Myocyte (in vitro differentiated cells): ENCODE results near the gene MAGOHB. TPM values are rescaled to one million over a fixed set of nuclear protein-coding genes. Genes with fewer than 3 reads are reported as not detected.

Experiments used
- DNase-seq: peaks from one replicate; pipeline ENCODE4 v3.0.0-alpha.2; 2012; ENCODE audit warnings: low read depth
- total RNA-seq: library from RNA; depleted of rRNA; stranded (reverse); fragments of >200 nt; gene quantifications from 2 replicates; pipeline ENCODE4 v1.2.3, GENCODE V29; 2014

MAGOHB gene
- total RNA-seq, 1 donor from 2014 or later, result 19.4 TPM

GRCh38 chr12:10557329-10557728 is 56.1 kb downstream of the MAGOHB start:
- DNase-seq, result no peak

GRCh38 chr12:10554756-10555481 is 58.5 kb downstream of the MAGOHB start:
- no peak for DNase-seq

GRCh38 chr12:10554228-10554755 is 59.1 kb downstream of the MAGOHB start:
- no peak for DNase-seq

Other genes starting within 250 kb of the MAGOHB start
- 0.21 TPM in 1 of 2 replicates, not detected in the other for gene KLRK1, start 223.6 kb downstream of the MAGOHB start, total RNA-seq
- gene KLRC4, start 203.9 kb downstream of the MAGOHB start, total RNA-seq, result not detected in 2 replicates
- not detected in 2 replicates for gene KLRC3, start 193.0 kb downstream of the MAGOHB start, total RNA-seq
- gene KLRC2, start 177.6 kb downstream of the MAGOHB start, total RNA-seq, result 0.40 TPM in 1 of 2 replicates, not detected in the other
- not detected in 2 replicates for gene KLRC1, start 160.2 kb downstream of the MAGOHB start, total RNA-seq
- 0.62 and 0.83 TPM in 2 replicates for gene EIF2S3B, start 107.7 kb downstream of the MAGOHB start, total RNA-seq
- gene STYK1, start 60.4 kb upstream of the MAGOHB start, total RNA-seq, result 3.7 and 3.8 TPM in 2 replicates
- gene YBX3, start 109.7 kb upstream of the MAGOHB start, total RNA-seq, result 202 and 228 TPM in 2 replicates
- not detected in 2 replicates for gene TAS2R7, start 189.0 kb upstream of the MAGOHB start, total RNA-seq
- 0.21 TPM in 1 of 2 replicates, not detected in the other for gene TAS2R8, start 193.7 kb upstream of the MAGOHB start, total RNA-seq
- gene TAS2R9, start 196.6 kb upstream of the MAGOHB start, total RNA-seq, result not detected in 2 replicates
- gene TAS2R10, start 212.7 kb upstream of the MAGOHB start, total RNA-seq, result 0.75 and 3.2 TPM in 2 replicates
- gene PRR4, start 235.9 kb upstream of the MAGOHB start, total RNA-seq, result 0.43 and 1.7 TPM in 2 replicates